OCI-LY1 (cell line): ENCODE measurements around the gene MARCHF9.

ENCODE experiments used
- H2AFZ ChIP-seq: fragments of 200-600 bp; sonication (generic), shearing (Covaris generic); 2 replicates; pipeline ENCODE4 v1.6.0; 2014; ENCODE audit warnings: antibody characterized with exemption, mild to moderate bottlenecking, low read length
- H3F3A ChIP-seq: fragments of 200-600 bp; sonication (generic), shearing (Covaris generic); 2 replicates; pipeline ENCODE4 v1.6.0; 2014; ENCODE audit warnings: mild to moderate bottlenecking, antibody characterized with exemption, low read length, moderate library complexity; ENCODE audit not compliant: insufficient read depth
- H3K27ac ChIP-seq: fragments of 200-600 bp; sonication (generic); 2 replicates; pipeline ENCODE4 v1.5.1; 2014; ENCODE audit warnings: low read length, mixed run types, mild to moderate bottlenecking, low read depth; ENCODE audit not compliant: poor library complexity, severe bottlenecking
- H3K27me3 ChIP-seq: fragments of 200-600 bp; sonication (generic); 2 replicates; pipeline ENCODE4 v1.6.0; 2014; ENCODE audit warnings: antibody characterized with exemption, mild to moderate bottlenecking, low read length, moderate library complexity; ENCODE audit not compliant: insufficient read depth
- H3K36me3 ChIP-seq: fragments of 200-600 bp; sonication (generic); 2 replicates; pipeline ENCODE4 v1.6.1; 2014; ENCODE audit warnings: mild to moderate bottlenecking, antibody characterized with exemption, low read length, moderate library complexity, mixed read lengths; ENCODE audit not compliant: insufficient read depth
- H3K4me1 ChIP-seq: fragments of 200-600 bp; sonication (generic); 2 replicates; pipeline ENCODE4 v1.5.1; 2014; ENCODE audit warnings: mild to moderate bottlenecking, low read length, moderate library complexity; ENCODE audit not compliant: insufficient read depth, severe bottlenecking
- H3K4me2 ChIP-seq: fragments of 200-600 bp; sonication (generic), shearing (Covaris generic); 2 replicates; pipeline ENCODE4 v1.6.1; 2014; ENCODE audit warnings: low read length
- H3K4me3 ChIP-seq: fragments of 200-600 bp; sonication (generic); 2 replicates; pipeline ENCODE4 v1.5.1; 2014; ENCODE audit warnings: low read length, low read depth, mild to moderate bottlenecking, mixed read lengths; ENCODE audit not compliant: poor library complexity, severe bottlenecking
- H3K79me2 ChIP-seq: fragments of 200-600 bp; shearing (Covaris generic); 2 replicates; pipeline ENCODE4 v1.6.1; 2016; ENCODE audit warnings: mixed run types, low read length, mixed read lengths; ENCODE audit not compliant: insufficient read depth
- H3K9ac ChIP-seq: fragments of 200-600 bp; sonication (generic), shearing (Covaris generic); 2 replicates; pipeline ENCODE4 v1.6.1; 2014; ENCODE audit warnings: mild to moderate bottlenecking, low read length, mixed read lengths
- H3K9me2 ChIP-seq: fragments of 200-600 bp; sonication (generic), shearing (Covaris generic); 2 replicates; pipeline ENCODE4 v1.6.1; 2014; ENCODE audit warnings: low read depth, mild to moderate bottlenecking, low read length, mixed read lengths
- H3K9me3 ChIP-seq: fragments of 200-600 bp; shearing (Covaris generic); 2 replicates; pipeline ENCODE4 v1.6.1; 2014; ENCODE audit warnings: low read length, mixed read lengths
- H4K20me1 ChIP-seq: fragments of 200-600 bp; sonication (generic), shearing (Covaris generic); 2 replicates; pipeline ENCODE4 v1.6.0; 2016; ENCODE audit warnings: mild to moderate bottlenecking, low read length; ENCODE audit not compliant: insufficient read depth
- EZH2 ChIP-seq: fragments of 200-600 bp; sonication (generic), shearing (Covaris generic); IDR thresholded peaks from 2 replicates; pipeline ENCODE4 v1.8.0; 2017; ENCODE audit warnings: borderline replicate concordance, mixed run types, mild to moderate bottlenecking, antibody characterized with exemption, low read length, moderate library complexity, mixed read lengths
- TF ChIP-seq, protein P1 (sequence below): fragments of 200-600 bp; sonication (generic), shearing (Covaris generic); IDR thresholded peaks from 2 replicates; pipeline ENCODE4 v1.5.1; 2017; ENCODE audit warnings: mild to moderate bottlenecking, antibody characterized with exemption, low read length, moderate library complexity, mixed read lengths

MARCHF9 gene

GRCh38 chr12:57775044-57775443 lies 20.1 kb downstream of the MARCHF9 start:
- no peaks in the 10 kb centered on the region for H3K79me2 ChIP-seq
- H3K36me3 ChIP-seq, result peaks cover 9% of the 10 kb centered on the region
- H2AFZ ChIP-seq, result no peak overlapping the region
- H3K9me3 ChIP-seq, result no peaks in the 10 kb centered on the region
- H3K9me2 ChIP-seq, result no peaks in the 10 kb centered on the region
- no peak overlapping the region for H3K27ac ChIP-seq
- H3K9ac ChIP-seq, result no peak overlapping the region
- H4K20me1 ChIP-seq, result no peaks in the 10 kb centered on the region
- H3K4me3 ChIP-seq, result no peak overlapping the region
- H3K27me3 ChIP-seq, result no peaks in the 10 kb centered on the region
- H3F3A ChIP-seq, result no peaks in the 10 kb centered on the region
- peaks cover 18% of the 10 kb centered on the region for H3K4me1 ChIP-seq
- no peak overlapping the region for H3K4me2 ChIP-seq
- TF ChIP-seq EZH2, result no peak
- TF ChIP-seq, protein P1, sequence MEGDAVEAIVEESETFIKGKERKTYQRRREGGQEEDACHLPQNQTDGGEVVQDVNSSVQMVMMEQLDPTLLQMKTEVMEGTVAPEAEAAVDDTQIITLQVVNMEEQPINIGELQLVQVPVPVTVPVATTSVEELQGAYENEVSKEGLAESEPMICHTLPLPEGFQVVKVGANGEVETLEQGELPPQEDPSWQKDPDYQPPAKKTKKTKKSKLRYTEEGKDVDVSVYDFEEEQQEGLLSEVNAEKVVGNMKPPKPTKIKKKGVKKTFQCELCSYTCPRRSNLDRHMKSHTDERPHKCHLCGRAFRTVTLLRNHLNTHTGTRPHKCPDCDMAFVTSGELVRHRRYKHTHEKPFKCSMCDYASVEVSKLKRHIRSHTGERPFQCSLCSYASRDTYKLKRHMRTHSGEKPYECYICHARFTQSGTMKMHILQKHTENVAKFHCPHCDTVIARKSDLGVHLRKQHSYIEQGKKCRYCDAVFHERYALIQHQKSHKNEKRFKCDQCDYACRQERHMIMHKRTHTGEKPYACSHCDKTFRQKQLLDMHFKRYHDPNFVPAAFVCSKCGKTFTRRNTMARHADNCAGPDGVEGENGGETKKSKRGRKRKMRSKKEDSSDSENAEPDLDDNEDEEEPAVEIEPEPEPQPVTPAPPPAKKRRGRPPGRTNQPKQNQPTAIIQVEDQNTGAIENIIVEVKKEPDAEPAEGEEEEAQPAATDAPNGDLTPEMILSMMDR, result no peak

DNA sequence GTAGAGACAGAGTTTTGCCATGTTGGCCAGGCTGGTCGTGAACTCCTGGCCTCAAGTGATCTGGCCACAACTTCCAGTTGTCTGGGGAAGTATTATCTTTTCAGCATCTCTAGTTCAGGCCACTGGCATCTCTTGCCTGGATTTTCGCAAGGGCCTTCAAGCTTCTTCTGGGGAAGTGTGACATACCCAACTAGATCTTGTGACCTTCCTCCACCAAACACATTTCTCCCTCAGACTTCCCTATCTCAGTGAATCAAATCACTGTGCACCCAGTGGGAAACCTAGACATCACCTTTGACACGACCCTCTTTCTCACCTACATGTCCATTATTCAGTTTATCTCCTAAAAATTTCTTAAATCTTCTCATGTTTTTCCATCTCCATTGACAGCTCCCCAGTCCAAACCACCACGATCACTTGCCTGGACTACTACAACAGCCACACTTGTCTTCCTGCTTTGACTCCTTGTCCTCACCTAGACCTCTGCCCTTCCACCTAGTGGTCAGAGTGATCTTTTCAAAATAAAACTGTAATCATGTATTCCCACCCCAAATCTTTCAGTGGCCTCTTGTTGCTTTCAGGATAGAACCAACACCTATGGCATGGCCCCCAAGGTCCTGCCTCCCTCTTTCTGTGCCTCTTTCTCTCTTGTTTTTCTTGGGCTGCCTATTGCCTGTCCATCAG lies 20.8 kb downstream of the MARCHF9 start:
- Histone ChIP-seq H3F3A (no peaks in the 10 kb centered on the region), H3K9ac (no peak overlapping the region), H3K79me2 (no peaks in the 10 kb centered on the region), H2AFZ (no peak overlapping the region), H3K9me3 (no peaks in the 10 kb centered on the region), H3K4me3 (no peak overlapping the region), H3K27ac (no peak overlapping the region), H3K4me1 (peaks cover 17% of the 10 kb centered on the region), H4K20me1 (no peaks in the 10 kb centered on the region), H3K4me2 (no peak overlapping the region), H3K36me3 (peaks cover 2% of the 10 kb centered on the region; the same call in 1 of the 2 replicates), H3K27me3 (no peaks in the 10 kb centered on the region), H3K9me2 (no peaks in the 10 kb centered on the region)
- TF ChIP-seq, protein P1, result peak; percentile 38; the same call in 1 of the 2 replicates
- no peak for TF ChIP-seq EZH2

GRCh38 chr12:57776247-57776587 lies 21.3 kb downstream of the MARCHF9 start:
- Histone ChIP-seq H3F3A (no peaks in the 10 kb centered on the region), H3K79me2 (no peaks in the 10 kb centered on the region), H3K27me3 (no peaks in the 10 kb centered on the region), H3K4me2 (no peak overlapping the region), H3K4me3 (no peak overlapping the region), H3K27ac (no peak overlapping the region), H2AFZ (no peak overlapping the region), H3K9me2 (no peaks in the 10 kb centered on the region), H3K9me3 (no peaks in the 10 kb centered on the region), H3K36me3 (no peaks in the 10 kb centered on the region), H4K20me1 (no peaks in the 10 kb centered on the region), H3K9ac (no peak overlapping the region), H3K4me1 (peaks cover 12% of the 10 kb centered on the region)
- TF ChIP-seq EZH2, result no peak
- TF ChIP-seq, protein P1, result no peak; the same call in 1 of the 2 replicates
